Activated T-cell treated with anti-CD3 and anti-CD28 coated beads, Interleukin-2, amount 50 U/mL, for 24 hours (primary cell): Measurements from ENCODE around the gene MACROD2.
"Not testable (repeated sequence)": the region's sequence is repeated elsewhere in the genome, so short reads cannot be mapped to it uniquely, and the experiment has no call there.

Experiments
- DNase-seq: peaks from one replicate; pipeline ENCODE4 v3.0.0-alpha.2; 2020
- H3K27ac Mint-ChIP-seq: 2 replicates; pipeline ENCODE4 v1.8.0; 2020; ENCODE audit warnings: mild to moderate bottlenecking, mixed read lengths
- H3K27me3 Mint-ChIP-seq: 2 replicates; pipeline ENCODE4 v1.8.0; 2020; ENCODE audit warnings: mixed read lengths
- H3K36me3 Mint-ChIP-seq: 2 replicates; pipeline ENCODE4 v1.8.0; 2020; ENCODE audit warnings: low read depth, mixed read lengths
- H3K4me1 Mint-ChIP-seq: 2 replicates; pipeline ENCODE4 v1.8.0; 2020; ENCODE audit warnings: low read depth, mixed read lengths
- H3K4me3 Mint-ChIP-seq: 2 replicates; pipeline ENCODE4 v1.8.0; 2020; ENCODE audit warnings: mild to moderate bottlenecking, moderate library complexity, mixed read lengths
- H3K9me3 Mint-ChIP-seq: 2 replicates; pipeline ENCODE4 v1.8.0; 2020; ENCODE audit warnings: mixed read lengths

MACROD2 gene

DNA sequence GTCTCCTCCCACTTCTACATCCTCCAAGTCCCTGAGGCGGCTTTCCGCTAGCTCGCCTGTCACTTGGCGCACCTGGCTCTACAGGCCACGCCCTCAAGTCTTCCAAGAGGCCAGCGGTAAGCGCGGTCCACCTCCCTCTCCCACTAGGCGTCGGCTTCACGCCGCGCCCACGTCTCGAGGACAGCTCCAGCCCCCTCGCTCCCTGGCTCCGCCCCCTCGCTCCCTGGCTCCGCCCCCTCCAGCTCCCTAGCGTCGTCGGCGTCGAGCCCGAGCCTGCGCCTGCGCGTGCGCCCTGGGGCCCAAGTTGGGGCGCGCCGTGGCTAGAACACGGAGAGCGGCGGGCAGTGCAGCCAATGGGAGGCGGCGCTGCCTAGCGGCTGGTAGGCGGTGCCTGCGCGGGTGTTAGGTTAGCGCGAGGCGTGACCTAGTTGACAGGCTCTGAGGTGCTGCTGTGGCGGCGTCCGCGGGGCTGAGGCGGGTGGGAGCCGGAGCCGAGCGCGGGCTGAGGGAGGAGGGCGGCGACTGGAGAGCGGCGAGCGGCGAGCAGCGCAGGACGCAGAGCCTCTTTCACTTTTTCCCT, at the start of gene MACROD2:
TSS of gene MACROD2 (plus strand) at position 431 of the 580 bp plus-strand sequence.
- H3K4me3 Mint-ChIP-seq = peak within 1 kb of the TSS; percentile 51
- no peak within 1 kb of the TSS for H3K27ac Mint-ChIP-seq
- H3K9me3 Mint-ChIP-seq = peaks cover 13% of the 10 kb centered on the region
- H3K4me1 Mint-ChIP-seq = peaks cover 7% of the 10 kb centered on the region
- DNase-seq = peak; percentile 40
- H3K36me3 Mint-ChIP-seq = no peaks in the 10 kb centered on the region
- peaks cover 37% of the 10 kb centered on the region for H3K27me3 Mint-ChIP-seq

DNA sequence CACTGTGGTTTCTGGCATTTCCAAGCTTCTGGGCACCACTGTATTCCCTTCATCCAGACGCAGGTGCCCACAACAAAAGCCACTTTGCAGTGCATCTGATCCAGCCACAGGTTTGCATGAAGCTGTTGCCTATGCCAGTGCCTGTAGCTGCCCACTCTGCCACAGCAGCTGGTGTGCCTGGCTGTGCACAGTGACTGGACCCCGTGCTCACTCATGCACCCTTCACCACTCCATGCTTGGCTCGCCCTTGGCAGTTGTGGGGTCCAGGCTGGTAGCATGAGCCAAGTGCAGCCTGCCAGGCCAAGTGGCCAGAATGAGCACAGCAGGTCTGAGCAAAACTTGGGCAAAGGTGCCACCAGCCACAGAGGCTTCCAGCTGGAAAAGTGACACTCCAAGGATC, 47.6 kb upstream of the MACROD2 start:
- Mint-ChIP-seq H3K4me3 (no peak overlapping the region), H3K27me3 (no peaks in the 10 kb centered on the region), H3K36me3 (no peaks in the 10 kb centered on the region), H3K4me1 (no peaks in the 10 kb centered on the region), H3K27ac (no peak overlapping the region), H3K9me3 (peaks cover 8% of the 10 kb centered on the region)
- no peak for DNase-seq

DNA sequence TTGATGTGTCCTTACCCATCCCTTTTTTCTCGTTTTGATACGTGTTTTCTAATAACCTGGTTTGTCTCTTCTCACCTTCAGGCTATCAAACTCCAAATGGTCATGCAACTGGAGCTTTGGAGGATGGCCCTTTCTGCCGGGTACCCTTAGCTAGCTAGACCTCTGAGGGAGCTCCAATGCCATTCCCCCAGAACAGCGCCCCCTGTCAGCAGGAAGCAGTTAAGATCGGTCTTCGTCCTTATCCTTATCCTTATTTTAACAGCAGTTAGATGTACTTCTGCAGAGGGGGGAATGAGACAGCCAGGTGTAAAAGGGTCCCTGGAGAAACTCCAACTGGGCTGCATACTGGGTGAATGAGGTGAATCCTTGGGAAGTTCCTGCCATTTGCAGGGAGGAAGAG, 42.1 kb upstream of the MACROD2 start:
- Mint-ChIP-seq H3K36me3 (no peaks in the 10 kb centered on the region), H3K27ac (no peak overlapping the region)

DNA sequence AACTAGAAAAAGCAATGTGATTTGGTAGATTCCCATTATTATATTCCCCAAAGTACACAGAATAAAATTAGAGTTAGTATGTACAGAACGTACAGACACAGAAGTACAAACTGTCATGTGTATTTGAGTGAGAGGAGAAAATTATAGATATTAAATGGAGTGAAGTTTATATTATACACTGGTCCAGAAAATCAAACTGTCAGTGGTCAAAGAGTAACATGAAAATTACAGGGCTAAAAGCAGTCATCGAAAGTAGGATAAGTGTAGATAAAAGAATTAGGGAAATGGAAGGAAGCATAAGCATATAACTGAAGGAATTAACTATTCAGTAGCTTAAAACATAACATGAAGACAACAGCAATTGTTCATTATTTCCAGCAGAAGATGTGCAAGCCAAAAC, 35.2 kb upstream of the MACROD2 start:
- Mint-ChIP-seq H3K36me3 (no peaks in the 10 kb centered on the region), H3K27ac (no peak overlapping the region), H3K27me3 (no peaks in the 10 kb centered on the region), H3K9me3 (no peaks in the 10 kb centered on the region), H3K4me1 (no peaks in the 10 kb centered on the region), H3K4me3 (no peak overlapping the region)
- no peak for DNase-seq

More for the DNA sequence above, 42.1 kb upstream of the MACROD2 start:
- Mint-ChIP-seq H3K9me3 (peaks cover 10% of the 10 kb centered on the region), H3K4me1 (no peaks in the 10 kb centered on the region), H3K27me3 (no peaks in the 10 kb centered on the region), H3K4me3 (no peak overlapping the region)
- DNase-seq = no peak

DNA sequence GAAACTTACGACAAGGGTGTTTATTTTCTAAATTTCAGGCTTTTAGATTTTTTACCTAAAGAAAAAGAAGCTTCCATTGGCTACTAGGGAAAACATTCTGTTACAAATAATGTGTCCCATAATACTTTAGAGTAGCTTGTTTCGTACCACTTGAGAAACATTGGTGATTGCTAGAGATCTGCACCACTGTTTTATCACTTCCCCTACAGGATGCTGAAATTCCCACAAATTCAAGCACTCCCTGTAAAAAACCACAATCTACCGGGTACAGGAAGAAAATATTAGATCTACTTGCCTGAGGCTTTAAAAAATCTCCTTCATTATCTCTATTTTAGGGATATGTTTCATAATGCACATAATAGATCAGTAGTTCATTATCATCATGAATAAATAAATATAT, 34.8 kb upstream of the MACROD2 start:
- no peaks in the 10 kb centered on the region for H3K36me3 Mint-ChIP-seq

DNA sequence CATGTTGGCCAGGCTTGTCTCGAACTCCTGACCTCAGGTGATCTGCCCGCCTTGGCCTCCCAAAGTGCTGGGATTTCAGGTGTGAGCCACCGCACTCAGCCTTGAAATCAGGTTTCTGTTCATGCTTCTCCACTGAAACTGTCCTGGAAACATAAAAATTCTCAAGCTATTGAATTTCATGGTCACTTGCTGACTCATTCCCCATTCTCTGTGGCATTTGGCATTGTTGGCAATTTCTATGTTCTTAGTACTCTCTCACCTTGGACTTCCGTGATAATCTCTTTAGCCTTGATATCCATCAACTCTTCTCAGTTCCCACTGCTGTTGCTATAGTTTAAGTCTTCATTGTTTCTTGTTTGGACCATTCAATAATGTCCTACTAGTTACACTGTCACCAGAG, 11.1 kb upstream of the MACROD2 start:
- Mint-ChIP-seq H3K4me3 (no peak overlapping the region), H3K36me3 (no peaks in the 10 kb centered on the region), H3K4me1 (no peaks in the 10 kb centered on the region), H3K27me3 (no peaks in the 10 kb centered on the region), H3K27ac (no peak overlapping the region), H3K9me3 (peaks cover 5% of the 10 kb centered on the region)
- DNase-seq = no peak

More for the DNA sequence above, 34.8 kb upstream of the MACROD2 start:
- no peak for DNase-seq
- Mint-ChIP-seq H3K4me3 (no peak overlapping the region), H3K27me3 (no peaks in the 10 kb centered on the region), H3K4me1 (no peaks in the 10 kb centered on the region), H3K9me3 (no peaks in the 10 kb centered on the region), H3K27ac (no peak overlapping the region)

DNA sequence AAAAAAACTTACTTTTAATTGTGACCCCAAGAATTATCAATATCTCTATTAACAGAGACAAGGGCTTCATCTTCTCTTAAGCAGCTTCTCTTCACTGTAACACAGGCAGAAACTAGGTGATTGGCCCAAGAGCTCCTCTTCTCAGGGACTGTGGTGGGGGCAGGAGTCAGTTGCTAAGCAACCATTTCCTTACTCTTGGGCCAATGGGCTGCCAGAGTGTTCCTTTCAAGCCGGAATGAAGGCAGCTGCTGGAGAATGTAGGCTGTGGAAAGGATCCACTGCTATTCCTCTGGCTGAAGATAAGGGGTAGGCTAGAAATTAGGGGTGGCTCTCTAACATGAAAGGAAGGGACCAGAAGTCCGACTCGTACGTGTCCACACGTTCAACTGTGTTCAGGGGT, 4.9 kb upstream of the MACROD2 start, which contains the start of gene SEL1L2:
TSS of gene SEL1L2 (minus strand) at position 150 of the 400 bp plus-strand sequence. CDS start at position 70, 80 bp downstream.
- Mint-ChIP-seq H3K27me3 (peaks cover 11% of the 10 kb centered on the region), H3K36me3 (no peaks in the 10 kb centered on the region), H3K4me1 (peaks cover 1% of the 10 kb centered on the region), H3K27ac (no peak within 1 kb of the TSS), H3K9me3 (peaks cover 16% of the 10 kb centered on the region), H3K4me3 (no peak within 1 kb of the TSS)
- DNase-seq = no peak

DNA sequence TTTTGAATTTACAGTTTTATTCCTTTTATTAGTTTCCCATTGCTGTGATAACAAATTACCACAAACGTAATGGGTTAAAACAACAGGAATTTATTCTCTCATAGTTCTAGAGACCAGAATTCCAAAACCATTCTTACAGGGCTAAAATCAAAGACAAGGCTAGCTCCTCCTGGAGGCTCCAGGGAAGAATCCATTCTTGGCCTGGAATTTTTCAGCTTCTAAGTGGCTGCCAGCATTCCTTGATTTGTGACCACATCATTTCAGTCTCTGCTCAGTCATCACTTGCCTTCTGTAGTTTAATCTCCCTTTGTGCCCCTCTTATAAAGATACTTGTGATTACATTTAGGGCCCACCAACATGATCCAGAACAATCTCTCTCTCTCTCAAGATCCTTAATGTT, 4.0 kb upstream of the MACROD2 start:
- H3K4me3 Mint-ChIP-seq = no peak overlapping the region
- H3K9me3 Mint-ChIP-seq = peaks cover 14% of the 10 kb centered on the region
- H3K4me1 Mint-ChIP-seq = peaks cover 4% of the 10 kb centered on the region
- no peak overlapping the region for H3K27ac Mint-ChIP-seq
- no peak for DNase-seq
- H3K36me3 Mint-ChIP-seq = no peaks in the 10 kb centered on the region
- peaks cover 15% of the 10 kb centered on the region for H3K27me3 Mint-ChIP-seq

DNA sequence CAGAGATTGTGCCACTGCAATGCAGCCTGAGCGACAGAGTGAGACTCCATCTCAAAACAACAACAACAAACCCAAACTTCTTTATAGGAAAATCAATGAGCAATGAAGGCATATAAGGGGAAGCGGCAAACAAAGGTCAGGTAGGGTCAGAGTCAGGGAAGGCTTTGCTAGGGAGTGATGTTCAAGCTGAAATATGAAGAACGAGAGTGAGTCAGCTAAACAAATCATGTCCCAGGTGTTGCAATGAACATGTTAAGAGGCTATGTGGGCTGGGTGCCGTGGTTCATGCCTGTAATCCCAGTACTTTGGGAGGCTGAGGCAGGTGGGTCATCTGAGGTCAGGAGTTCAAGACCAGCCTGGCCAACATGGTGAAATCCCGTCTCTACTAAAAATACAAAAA, 3.4 kb upstream of the MACROD2 start:
- not testable (repeated sequence) for H3K36me3 Mint-ChIP-seq, DNase-seq, H3K4me3 Mint-ChIP-seq, H3K27ac Mint-ChIP-seq, H3K4me1 Mint-ChIP-seq
- H3K27me3 Mint-ChIP-seq = peaks cover 21% of the 10 kb centered on the region
- H3K9me3 Mint-ChIP-seq = peaks cover 13% of the 10 kb centered on the region

DNA sequence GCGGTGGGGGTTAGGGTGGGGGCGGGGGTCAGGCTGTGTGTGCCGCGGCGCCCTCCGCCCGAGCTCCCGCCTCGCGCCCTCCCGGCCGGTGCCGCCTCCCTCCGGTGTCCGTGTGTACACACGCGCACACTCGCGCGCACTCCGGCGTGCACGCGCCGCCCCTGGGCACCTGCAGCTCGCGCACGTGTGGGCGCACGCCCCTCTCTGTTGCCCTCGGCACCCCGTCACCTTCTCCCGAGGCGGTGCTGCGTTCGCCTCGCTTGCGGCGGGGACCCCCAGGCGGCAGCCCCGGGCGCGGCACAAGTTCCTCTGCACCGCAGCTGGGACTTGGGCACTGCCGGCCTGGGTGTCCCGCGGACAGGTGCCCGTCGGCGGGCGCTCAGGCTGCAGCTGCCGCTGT, 525 bp downstream of the MACROD2 start:
- Mint-ChIP-seq H3K4me1 (peaks cover 7% of the 10 kb centered on the region), H3K4me3 (peak overlapping the region; percentile 51), H3K27me3 (peaks cover 37% of the 10 kb centered on the region), H3K9me3 (peaks cover 13% of the 10 kb centered on the region), H3K36me3 (no peaks in the 10 kb centered on the region), H3K27ac (no peak overlapping the region)
- no peak for DNase-seq

DNA sequence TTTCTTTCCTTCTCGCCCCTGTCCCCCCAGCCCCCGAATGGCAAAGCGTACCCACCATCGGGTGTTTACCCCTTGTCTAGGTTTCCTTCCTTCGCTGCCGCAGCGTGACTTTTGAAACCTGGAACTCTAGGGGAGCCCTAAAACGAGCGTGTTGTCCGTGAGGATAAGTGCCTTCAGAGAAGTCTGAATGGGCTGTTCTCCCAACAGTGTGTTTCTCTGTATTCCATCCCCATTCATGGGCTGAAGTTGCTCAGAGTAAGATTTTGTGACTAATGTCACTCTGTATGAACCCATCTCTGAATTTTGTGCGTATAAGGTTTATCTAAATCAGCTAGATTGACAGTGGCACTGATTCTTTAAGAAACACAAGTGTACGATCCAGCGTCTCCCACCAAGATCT, 949 bp downstream of the MACROD2 start:
- Mint-ChIP-seq H3K4me1 (peaks cover 7% of the 10 kb centered on the region), H3K9me3 (peaks cover 13% of the 10 kb centered on the region), H3K27me3 (peaks cover 37% of the 10 kb centered on the region), H3K36me3 (no peaks in the 10 kb centered on the region), H3K4me3 (peak overlapping the region; percentile 51), H3K27ac (no peak overlapping the region)
- no peak for DNase-seq

DNA sequence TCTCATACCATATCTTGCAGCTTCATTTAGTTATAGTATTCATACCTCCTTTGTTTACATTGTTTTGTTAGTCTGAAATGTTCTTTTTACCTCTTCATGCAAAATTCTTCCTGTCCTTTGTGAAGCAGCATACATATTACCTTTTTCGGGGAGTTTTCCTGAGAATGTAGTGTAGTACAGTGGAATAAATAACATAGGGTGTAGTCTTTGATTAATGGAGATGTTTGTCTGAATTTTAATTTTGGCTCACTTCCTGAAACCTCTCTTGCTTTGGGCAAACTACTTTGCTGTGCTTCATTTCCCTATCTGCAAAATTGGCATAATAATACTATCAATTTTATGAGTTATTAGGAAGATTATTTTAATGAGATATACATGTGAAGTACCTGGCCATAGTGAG, 5.6 kb downstream of the MACROD2 start:
- DNase-seq = no peak
- Mint-ChIP-seq H3K4me1 (peaks cover 6% of the 10 kb centered on the region), H3K36me3 (no peaks in the 10 kb centered on the region), H3K27me3 (peaks cover 25% of the 10 kb centered on the region), H3K9me3 (no peaks in the 10 kb centered on the region), H3K27ac (no peak overlapping the region), H3K4me3 (no peak overlapping the region)

DNA sequence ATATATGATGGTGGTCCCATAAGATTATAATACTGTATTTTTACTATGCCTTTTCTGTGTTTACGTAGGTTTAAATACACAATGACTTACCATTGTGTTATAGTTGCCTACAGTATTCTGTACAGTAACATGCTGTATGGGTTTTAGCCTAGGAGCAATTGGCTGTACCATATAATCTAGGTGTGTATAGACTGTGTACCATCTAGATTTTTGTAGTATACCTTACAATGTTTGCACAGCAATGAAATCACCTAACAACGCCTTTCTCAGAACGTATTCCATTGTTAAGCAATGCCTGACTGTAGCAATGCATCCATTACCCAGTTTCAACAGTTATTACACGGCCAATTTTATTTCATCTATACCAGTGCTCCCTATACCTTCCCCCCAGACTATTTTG, 10.7 kb downstream of the MACROD2 start:
- H3K36me3 Mint-ChIP-seq = no peaks in the 10 kb centered on the region
- H3K4me3 Mint-ChIP-seq = no peak overlapping the region
- no peaks in the 10 kb centered on the region for H3K4me1 Mint-ChIP-seq
- H3K27ac Mint-ChIP-seq = no peak overlapping the region
- no peak for DNase-seq
- no peaks in the 10 kb centered on the region for H3K27me3 Mint-ChIP-seq
- no peaks in the 10 kb centered on the region for H3K9me3 Mint-ChIP-seq

DNA sequence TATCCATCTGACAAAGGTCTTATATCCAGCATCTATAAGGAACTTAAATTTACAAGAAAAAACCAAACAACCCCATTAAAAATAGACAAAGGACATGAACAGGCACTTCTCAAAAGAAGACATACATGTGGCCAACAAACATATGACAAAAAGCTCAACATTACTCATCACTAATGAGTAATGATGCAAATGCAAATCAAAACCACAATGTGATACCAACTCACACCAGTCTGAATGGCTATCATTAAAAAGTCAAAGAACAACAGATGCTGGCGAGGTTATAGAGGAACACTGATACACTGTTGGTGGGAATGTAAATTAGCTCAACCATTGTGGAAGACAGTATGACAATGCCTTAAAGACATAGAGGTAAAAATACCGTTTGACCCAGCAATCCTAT, 13.9 kb downstream of the MACROD2 start:
- no peak overlapping the region for H3K4me3 Mint-ChIP-seq
- H3K36me3 Mint-ChIP-seq = no peaks in the 10 kb centered on the region
- no peaks in the 10 kb centered on the region for H3K27me3 Mint-ChIP-seq
- no peaks in the 10 kb centered on the region for H3K4me1 Mint-ChIP-seq
- H3K9me3 Mint-ChIP-seq = peaks cover 4% of the 10 kb centered on the region
- no peak overlapping the region for H3K27ac Mint-ChIP-seq
- no peak for DNase-seq

DNA sequence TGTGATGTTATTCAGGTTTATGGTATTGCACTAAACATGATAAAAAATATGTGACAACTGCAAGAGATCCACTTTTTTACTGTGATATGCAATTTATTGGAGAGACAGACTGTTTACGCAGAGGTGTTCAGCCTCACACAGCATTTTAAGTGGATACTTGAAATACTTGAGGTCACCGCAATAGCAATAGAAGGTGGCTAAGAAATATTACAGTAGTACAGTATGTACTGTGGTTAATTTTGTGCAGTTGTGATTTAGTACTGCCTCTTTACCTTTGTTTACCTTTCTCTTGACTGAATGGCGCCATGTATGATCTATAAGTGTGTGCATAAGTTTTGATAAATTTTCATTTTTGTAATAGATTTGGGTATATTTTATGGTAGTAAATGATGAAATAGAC, 17.4 kb downstream of the MACROD2 start:
- Mint-ChIP-seq H3K4me3 (no peak overlapping the region), H3K9me3 (peaks cover 11% of the 10 kb centered on the region), H3K27me3 (no peaks in the 10 kb centered on the region), H3K27ac (no peak overlapping the region), H3K4me1 (no peaks in the 10 kb centered on the region), H3K36me3 (no peaks in the 10 kb centered on the region)
- DNase-seq = no peak

DNA sequence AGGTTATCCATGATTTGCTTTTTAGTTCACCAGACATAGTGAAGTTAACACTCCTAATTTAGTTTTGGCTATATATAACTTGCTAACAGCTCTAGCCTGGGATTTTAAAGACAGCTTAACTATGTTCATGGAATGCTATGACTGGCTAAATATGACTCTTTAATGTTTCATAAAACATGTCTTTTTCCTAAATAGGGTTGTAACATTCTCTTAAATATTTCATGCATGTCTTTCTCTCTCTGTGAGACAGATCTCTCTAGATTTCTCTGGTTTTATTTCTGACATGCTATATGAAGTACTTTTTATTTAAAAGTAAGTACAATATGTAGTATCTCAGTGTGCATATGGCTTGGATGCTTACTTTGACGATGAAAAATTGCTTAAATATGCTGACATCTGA, 35.7 kb downstream of the MACROD2 start:
- peaks cover 3% of the 10 kb centered on the region for H3K9me3 Mint-ChIP-seq
- H3K4me1 Mint-ChIP-seq = no peaks in the 10 kb centered on the region
- H3K27ac Mint-ChIP-seq = no peak overlapping the region
- no peak overlapping the region for H3K4me3 Mint-ChIP-seq
- DNase-seq = no peak
- no peaks in the 10 kb centered on the region for H3K27me3 Mint-ChIP-seq
- no peaks in the 10 kb centered on the region for H3K36me3 Mint-ChIP-seq
